AG04449 (cell line): ENCODE data around the gene CELA2A.

ENCODE experiments used
- CTCF ChIA-PET: fragments of 350-600 bp; formaldehyde crosslinking; extraction: SDS; loops from one replicate; lab custom pipeline; 2021; ENCODE audit warnings: antibody characterized with exemption; lab: Yijun Ruan, JAX
- POLR2A ChIA-PET: fragments of 400-600, 350-600 bp; formaldehyde crosslinking; extraction: SDS; loops from one replicate; lab custom pipeline; 2020; ENCODE audit warnings: antibody characterized with exemption, inconsistent platforms; lab: Yijun Ruan, JAX
- DNase-seq: peaks from one replicate; pipeline ENCODE4 v3.0.0-alpha.2; 2010; ENCODE audit warnings: low read depth, low spot score
- H3K4me3 ChIP-seq: 2 replicates; pipeline ENCODE4 v1.5.1; 2011; ENCODE audit warnings: low read depth, mild to moderate bottlenecking, control low read depth, low read length
- TF ChIP-seq, protein P1 (sequence below): IDR thresholded peaks from one replicate; pipeline ENCODE4 v1.5.1; 2011; ENCODE audit warnings: mild to moderate bottlenecking, moderate library complexity, low read length, control low read depth, inconsistent platforms; ENCODE audit not compliant: insufficient read depth; ENCODE audit errors: missing control alignments

CELA2A gene

GRCh38 chr1:15456313-15456954 is at the start of gene CELA2A:
TSS of gene CELA2A (plus strand) at chr1:15456732. CDS start at chr1:15456754, 22 bp downstream.
- CTCF ChIA-PET: no interaction called here

DNA sequence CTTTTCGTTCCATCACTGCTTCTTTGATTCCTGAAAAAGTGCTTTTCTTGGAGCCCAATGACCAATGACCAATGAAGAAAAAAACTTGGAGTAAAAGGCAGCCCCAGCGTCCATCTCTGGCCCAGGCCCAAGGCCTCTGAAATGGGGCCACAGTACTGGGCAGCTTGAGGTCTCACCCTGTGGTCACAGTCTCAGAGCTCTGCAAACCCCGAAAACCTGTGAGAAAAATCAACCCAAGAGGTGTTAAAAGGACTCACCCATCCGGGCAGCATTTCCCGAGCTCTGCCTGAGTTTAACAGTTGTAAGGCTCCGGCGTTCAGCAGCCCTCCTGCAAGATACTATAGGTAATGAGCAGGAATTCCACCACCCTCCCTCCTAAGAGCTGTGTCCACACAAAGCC is 49.0 kb upstream of the CELA2A start:
- TF ChIP-seq, protein P1, sequence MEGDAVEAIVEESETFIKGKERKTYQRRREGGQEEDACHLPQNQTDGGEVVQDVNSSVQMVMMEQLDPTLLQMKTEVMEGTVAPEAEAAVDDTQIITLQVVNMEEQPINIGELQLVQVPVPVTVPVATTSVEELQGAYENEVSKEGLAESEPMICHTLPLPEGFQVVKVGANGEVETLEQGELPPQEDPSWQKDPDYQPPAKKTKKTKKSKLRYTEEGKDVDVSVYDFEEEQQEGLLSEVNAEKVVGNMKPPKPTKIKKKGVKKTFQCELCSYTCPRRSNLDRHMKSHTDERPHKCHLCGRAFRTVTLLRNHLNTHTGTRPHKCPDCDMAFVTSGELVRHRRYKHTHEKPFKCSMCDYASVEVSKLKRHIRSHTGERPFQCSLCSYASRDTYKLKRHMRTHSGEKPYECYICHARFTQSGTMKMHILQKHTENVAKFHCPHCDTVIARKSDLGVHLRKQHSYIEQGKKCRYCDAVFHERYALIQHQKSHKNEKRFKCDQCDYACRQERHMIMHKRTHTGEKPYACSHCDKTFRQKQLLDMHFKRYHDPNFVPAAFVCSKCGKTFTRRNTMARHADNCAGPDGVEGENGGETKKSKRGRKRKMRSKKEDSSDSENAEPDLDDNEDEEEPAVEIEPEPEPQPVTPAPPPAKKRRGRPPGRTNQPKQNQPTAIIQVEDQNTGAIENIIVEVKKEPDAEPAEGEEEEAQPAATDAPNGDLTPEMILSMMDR: no peak
- DNase-seq: no peak
- POLR2A ChIA-PET: no interaction called here
- CTCF ChIA-PET: interaction anchor here (0.6 to 4.2 kb wide), 4 partner anchors 19 to 92 kb away, joined by 3 to 32 read pairs (median 11); no protein-coding TSS in a partner anchor
- no peak overlapping the region for H3K4me3 ChIP-seq

More at GRCh38 chr1:15456313-15456954, at the start of gene CELA2A:
- TF ChIP-seq, protein P1: no peak
- POLR2A ChIA-PET: no interaction called here
- DNase-seq: no peak
- H3K4me3 ChIP-seq: no peak within 1 kb of the TSS

DNA sequence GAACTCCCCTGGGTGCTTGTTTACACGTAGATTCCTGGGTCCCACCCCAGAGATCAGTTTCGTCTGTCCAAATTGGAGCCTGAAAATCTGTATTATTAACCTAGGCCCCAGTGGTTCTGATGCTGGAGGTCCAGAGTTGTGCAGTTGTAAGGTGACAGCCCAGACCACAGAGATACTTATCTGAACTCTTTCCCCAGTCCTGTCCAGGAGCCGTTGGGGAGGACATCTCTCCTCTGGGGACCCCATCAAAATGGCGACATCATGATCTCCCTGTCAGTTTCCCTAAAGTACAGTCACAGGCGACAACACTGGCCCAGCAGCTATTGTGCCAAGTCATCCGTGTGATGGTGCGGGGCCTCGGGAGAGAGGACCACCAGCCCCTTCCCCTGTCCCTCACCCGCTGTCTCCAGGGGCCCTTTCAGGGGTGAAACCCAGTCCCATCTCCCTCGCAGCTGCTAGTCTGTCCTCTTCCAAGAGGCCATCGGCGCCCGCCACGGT is 47.6 kb upstream of the CELA2A start:
- POLR2A ChIA-PET: no interaction called here
- TF ChIP-seq, protein P1: no peak
- H3K4me3 ChIP-seq: peak overlapping the region; percentile 83
- CTCF ChIA-PET: interaction anchor here (3.8 to 4.2 kb wide), 2 partner anchors 22 to 85 kb away, joined by 19 to 32 read pairs; no protein-coding TSS in a partner anchor
- DNase-seq: no peak

- ChIA-PET POLR2A (no interaction called here), CTCF (interaction anchor here (3.8 kb wide), 1 partner anchor 22 kb away, joined by 19 read pairs; no protein-coding TSS in a partner anchor)
- no peak for DNase-seq
- H3K4me3 ChIP-seq: peak within 1 kb of the TSS; percentile 83
- TF ChIP-seq, protein P1: no peak
Observed at GRCh38 chr1:15409388-15410222, 46.9 kb upstream of the CELA2A start, which contains the start of gene EFHD2. TSS of gene EFHD2 (plus strand) at chr1:15409888. CDS start at chr1:15409972, 84 bp downstream.

- TF ChIP-seq, protein P1: no peak
- H3K4me3 ChIP-seq: peak overlapping the region; percentile 83
- POLR2A ChIA-PET: no interaction called here
- DNase-seq: no peak
- CTCF ChIA-PET: interaction anchor here (2.5 to 3.8 kb wide), 2 partner anchors 21 kb away, joined by 11 to 19 read pairs; no protein-coding TSS in a partner anchor
Observed at GRCh38 chr1:15410223-15410883, 46.2 kb upstream of the CELA2A start.
